Measurements from ENCODE around the gene RBMS2.

The RBMS2 gene

DNA sequence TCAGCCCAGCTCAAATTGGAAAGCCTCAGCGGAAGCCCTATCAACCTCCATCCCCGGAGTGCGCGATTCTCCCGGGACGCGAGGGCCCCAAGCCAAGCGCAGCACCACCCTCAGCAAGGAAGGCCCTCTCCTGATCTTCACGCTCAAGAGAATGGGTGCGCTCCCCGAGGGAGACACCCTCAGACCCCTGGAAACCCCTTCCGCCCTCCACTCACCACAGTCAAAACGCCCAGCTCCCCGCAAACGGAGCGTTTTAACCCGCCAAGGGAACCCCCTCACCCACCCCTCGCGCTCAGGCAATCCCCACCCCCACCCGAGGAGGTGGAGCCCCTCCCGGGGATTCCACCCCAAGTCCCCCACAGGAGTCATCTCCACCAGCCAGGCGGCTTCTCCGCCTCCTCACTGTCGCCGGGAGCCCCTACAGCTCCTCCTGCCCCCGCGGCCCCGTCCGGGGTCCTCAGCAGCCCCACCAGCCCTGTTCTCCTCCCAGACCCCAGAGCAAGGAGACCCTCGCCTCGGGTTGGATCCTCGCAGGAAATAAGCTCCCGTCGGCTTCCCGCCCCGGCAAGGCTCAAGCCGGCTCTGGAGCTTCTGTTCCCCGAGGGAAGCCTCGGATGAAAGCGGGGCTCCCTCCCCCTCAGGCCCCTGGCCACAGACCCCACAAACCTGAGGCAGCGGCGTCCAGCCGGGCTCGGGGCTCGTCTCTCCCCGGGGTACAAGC lies 108.0 kb downstream of the RBMS2 start:
- DNase-seq (ENCODE audit: low spot score) (no peak), FAIRE-seq (no peak)

DNA sequence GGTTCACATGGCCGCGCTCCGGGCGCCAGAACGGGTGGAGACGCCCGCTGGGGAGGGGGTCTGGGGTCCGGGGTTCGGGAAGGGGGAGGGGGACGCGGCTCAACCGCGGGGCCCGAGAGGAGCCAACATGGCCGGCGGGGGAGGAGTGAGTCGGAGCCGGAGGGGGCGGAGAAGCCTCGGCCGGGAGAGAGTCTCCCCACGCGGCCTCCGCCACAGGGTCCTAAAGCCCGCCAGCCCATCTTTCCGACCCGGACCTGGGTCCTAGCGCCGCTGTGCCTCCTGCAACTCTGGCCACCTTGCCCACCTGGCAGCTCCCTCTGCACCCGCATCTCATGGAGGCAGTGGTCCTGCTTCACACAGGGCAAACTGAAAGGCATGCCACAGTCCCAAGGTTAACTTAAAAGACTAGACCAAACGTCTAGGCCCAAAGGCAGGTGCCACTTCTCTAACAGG lies 108.6 kb downstream of the RBMS2 start, which contains the start of gene BAZ2A:
BAZ2A (minus strand) TSS at position 147 of the 453 bp plus-strand sequence. CDS start 12,796 bp downstream, outside the sequence.
- DNase-seq (ENCODE audit: low spot score) (peak; percentile 44), FAIRE-seq (no peak)

DNA sequence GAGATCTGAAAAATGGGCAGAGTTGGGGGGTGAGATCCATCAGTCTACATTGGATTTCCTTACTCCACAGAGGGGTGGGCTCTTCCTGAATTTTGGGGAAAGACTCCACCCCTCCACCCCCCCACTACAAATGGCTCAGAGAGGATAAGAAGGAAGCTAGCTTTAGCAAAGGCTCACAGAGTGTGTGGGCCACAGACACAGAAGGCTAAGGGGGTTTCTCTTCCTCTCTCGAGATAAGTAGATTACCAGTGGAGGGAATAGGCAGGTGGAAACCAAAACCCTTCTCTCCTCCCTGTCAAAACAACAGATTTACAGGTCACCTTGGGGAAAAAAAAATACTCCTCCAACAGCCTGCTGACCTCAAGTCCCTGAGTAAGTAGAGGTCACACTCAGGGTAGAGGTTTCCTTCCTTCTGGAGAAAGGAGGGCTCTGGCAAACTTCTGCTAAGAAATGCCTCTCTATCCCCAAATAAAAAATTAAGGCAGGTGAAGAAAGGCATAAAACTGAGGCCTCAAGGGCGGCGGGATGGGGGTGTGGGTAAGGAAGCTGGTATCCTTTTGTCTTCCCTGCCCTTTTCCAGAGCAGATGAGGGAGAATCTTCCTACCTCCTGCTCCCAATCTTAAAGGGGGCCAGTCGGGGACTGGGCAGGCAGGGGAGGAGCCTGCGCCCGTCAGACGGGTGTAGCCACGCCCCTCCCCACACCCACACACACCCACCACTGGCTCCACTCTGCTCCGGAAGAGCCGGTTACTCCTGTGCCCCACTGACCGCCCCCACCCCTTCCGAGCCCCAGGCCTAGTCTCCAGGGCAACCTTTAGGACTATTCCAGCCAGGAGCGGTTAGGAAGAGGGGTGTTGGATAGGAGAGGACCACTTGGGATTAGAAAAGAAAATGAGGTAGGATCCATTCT lies 110.4 kb downstream of the RBMS2 start:
- DNase-seq (ENCODE audit: low spot score) (no peak), FAIRE-seq (no peak)

DNA sequence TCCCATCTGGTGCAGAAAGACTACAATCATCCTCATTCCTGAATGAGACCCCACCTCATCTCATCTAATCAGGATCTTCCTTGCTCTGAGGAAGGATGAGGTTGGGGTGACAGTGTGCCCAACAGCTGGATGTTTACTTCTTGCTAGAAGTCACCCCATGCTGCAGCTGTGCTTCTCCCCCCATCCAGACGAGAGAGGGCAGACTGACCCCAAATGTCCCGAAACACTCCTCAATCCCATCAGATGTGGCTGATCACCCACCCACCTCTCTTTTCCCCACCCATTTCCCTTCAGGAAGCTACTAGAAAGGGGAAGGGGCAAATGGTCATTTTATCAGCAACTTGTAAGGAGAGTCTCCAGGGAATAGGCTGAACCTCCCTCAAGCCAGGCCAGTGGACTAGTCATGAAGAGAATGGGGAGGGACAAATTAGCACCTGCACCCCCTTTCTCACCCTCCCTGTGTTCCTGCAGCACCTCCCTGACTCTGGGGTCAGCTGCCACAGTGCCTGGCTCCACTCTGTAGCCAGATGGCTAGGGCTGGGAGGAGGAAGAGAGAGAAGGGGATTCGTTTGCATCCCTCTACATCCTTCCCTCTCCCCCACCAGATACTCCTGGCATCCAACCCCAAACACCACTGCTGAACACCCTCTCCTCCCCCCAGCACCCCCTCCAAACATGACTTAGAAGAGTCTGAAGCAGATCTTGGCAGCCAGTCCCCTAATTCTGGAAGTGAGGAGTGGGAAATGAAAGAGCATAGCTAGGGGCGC lies 111.3 kb downstream of the RBMS2 start:
- FAIRE-seq (no peak), DNase-seq (ENCODE audit: low spot score) (no peak)

DNA sequence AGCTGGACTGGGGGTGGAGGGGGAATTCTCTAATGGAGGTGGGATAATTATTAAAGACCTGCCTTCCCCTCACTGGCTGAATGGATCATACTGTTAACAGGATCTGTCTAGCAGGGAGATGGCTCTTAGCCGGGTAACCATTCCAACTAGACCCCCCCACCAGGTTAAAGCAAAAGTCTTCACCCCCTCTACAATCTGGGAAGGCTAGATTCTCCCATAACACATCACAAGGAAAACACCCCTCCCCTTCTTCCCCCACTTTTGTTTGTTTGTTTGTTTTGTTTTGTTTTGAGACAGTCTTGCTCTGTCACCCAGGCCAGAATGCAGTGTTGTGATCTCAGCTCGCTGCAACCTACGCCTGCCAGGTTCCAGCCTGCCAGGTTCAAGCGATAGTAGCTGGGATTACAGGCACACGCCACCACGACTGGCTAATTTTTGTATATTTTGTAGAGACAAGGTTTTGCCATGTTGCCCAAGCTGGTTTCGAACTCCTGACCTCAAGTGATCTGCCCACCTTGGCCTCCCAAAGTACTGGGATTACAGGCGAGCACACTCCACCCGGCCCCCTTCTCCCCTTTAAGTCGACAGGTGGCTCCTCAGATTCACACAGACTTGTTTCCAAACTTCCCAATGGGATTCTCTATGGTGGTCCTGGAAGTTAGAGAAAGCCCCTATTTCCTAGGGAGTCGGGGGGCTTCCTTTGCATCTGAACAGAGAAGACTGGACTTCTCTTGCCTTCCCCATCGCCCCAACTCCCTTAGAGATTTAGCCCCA lies 112.0 kb downstream of the RBMS2 start:
- DNase-seq (ENCODE audit: low spot score) (no peak), FAIRE-seq (no peak)

DNA sequence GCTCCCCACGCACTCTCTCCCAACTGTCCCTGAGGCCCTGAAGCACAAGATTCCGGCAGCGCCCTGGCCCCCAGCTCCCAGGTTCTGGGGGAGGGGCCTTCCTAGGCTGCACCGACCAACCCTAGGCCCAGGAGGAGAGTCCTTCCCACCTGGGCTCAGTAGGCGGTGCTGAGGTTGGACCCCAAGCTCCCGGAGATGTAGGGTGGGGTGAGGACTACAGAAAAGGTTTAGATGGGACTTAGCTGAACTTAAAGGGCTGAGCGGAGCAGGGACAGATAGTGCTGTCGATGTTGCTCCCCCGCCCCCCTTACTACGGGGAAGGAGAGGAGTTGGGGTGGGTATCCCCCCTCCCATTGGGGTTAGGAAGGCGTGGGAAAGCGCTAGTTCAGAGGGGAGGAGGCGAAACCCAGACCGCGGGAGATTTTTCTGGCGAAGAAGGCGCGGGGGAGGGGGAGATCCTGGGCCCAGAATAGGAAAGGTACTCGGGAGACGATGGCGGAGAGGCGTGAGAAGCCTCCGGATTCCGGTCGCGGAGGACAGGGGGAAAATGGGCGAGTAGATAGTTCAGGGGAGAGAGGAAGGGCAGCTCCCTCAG lies 112.7 kb downstream of the RBMS2 start:
- FAIRE-seq (no peak), DNase-seq (ENCODE audit: low spot score) (no peak)

DNA sequence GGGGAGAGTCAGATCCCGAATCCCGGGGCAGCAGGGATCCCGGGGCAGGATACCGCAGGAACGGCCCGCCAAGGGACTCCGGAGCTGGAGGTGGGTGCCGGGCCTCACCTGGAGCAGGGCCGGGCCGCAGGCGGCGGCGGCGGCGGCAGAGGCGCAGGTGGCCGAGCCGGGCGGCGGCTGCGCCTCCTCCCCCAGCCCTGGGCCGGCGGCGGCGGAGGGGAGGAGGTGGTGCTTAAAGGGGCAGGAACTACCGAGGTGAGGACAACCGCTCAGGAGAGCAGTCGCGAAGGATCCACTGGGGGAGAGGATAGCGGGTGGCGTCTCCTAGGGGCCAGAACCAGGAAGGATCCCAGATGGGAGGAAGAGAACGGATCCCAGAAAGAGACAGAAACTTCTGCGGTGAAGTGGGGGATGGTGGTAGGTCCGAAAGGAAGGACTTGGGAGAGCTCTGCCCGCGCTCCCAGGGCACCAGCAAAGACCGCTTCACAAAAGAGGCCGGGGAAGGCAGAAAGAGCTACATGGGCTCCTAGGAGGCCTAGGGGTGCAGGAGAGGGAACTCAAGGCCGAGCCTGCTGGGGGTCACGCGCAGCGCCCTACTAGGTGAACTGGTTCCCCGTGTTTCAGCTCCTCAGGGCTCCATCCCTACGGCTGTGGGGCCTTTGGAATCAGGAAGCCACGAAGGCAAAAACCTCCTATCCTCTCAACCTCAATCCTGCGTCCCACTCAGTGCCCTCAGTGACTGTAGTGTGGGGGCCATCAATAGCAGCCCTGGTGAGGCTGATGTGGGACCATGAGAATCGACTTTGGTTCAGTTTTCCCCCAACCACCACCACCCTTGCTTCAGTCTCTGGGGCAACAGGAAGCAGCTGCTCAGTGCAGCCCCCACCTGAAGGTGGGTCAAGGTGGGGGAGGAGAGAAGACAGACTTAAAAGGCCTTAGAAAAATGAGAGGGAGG lies 113.5 kb downstream of the RBMS2 start:
- DNase-seq (ENCODE audit: low spot score): peak; percentile 84
- no peak for FAIRE-seq

DNA sequence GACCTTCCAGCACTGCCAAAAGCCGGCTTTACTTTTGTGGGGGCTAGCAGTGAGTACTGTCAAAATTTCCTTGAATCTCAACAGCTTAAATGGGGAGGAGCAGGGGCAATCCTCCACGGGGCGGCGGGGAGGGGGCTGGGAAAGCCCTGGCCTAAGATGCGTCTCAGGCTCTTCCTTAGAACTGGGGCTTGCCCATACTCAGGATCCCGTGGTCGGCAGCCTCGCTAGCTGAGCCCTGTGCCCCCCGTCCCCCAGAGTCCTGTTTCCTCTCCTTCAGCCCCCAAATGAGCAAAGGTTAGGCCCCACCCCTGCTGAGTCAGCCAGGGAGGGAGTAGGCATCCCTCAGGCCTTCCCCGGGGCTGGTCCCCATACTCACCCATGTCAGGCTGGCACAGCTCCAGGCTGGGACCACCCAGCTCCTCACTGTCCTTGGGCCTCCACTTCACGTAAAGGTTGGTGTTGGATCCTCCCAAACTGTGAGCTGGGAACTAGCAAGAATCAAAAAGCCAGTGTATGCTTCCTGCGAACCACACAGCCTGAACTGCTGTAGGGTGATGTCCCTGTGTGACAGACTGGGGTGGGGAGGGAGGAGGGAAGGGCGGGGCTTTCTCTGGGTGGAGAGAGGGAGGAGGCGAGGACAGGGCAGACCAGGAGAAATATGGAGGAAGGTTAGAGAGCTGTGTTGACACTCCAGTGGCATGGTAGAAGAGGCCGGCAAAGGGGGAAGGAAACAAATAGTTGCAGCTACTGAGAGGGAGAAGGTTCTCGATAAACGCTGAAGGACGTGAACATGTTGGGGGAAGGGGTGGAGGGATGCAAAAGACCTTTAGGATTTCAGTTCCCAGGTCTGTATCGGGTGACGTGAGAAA lies 114.4 kb downstream of the RBMS2 start:
- DNase-seq (ENCODE audit: low spot score) (peak; percentile 66), FAIRE-seq (no peak)

DNA sequence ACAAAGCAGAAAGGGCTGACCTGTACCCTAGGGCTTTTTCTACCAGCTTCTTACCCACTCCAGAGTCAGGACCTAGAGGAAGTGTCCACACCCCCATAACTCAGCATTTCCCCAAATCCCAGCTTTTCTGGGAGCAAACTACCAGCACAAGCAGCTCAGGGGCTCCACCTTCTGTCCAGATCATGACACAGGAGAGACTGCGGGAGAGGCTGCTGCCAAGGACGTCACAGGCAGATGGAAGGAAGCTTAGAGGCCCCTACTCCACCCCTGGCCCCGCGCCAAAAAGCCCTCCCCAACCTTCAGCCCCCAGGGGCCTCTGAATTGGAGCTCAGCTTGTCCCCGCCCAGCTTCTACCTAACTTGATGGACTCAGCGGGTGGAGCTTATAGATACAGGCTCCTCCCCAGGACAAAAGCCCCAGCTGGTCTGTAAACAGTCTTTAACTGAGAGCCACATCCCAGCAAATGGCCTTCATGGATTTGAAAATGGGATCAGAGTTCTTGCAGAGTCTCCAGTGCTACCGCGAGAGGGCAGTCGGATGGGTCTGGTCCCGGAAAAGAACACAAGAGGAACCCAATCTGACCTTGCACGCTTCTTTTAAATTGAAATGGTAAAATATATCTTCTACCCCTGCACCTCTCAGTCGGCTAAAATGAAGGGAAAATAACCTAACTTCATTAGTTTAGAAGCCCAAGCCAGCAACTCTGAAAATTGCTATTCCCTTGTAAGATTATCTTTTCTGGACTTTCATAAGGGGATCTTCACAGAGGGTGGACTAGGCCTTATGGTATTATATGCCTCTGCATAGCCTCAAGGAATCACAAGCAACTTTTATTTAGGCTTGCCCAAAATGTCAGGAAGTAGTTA lies 115.3 kb downstream of the RBMS2 start:
- DNase-seq (ENCODE audit: low spot score) (peak; percentile 95), FAIRE-seq (peak; percentile 72)

DNA sequence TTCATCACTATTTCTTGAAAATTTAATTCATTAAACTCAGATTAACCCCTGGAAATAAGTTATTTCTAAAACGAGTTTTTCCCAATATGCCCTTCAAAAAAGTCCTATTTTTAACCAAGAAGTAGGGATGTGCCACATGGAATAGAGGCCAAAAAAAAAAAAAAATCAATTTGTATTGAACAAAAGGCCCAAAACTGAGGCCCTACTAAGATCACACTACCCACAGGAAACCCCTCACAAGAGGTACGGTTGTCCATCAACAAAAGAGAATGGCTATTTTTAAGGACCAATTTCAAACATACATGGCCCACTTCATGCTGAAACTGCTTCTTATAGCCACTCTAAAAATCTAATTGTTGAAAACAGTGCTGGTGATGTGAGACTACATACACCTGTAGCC lies 116.0 kb downstream of the RBMS2 start:
- no peak for FAIRE-seq
- DNase-seq (ENCODE audit: low spot score): no peak

DNA sequence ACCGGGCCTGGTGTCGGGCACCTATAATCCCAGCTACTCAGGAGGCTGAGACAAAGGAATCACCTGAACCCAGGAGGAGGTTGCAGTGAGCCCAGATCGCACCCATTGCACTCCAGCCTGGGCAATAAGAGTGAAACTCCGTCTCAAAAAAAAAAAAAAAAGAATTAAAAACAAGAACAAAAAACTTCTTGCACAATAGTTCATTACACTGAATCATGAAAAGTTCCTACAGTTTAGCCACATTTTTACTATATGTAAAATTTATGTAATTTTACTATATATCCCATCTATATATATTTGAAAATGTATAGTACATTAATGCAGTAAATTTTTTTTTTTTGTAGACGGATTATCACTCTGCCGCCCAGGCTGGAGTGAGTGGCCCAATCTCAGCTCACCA lies 119.6 kb downstream of the RBMS2 start:
- FAIRE-seq (no peak), DNase-seq (ENCODE audit: low spot score) (no peak)

DNA sequence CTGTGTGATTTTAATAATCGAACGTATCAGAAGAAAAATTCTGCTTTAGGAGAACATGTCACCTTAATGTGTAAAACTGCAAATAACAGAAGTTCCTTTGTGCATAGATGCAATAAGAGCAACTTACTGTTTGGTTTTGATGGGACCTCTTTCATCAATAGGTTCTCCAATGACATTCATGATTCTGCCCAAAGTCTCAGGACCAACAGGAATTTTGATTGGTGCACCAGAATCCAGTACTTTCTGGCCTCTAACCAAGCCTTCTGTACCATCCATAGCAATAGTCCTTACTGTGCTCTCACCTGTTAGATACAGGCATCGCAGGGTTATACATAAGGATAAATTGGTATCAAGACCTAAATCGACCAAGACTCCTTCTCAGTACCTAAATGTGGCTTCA lies 123.0 kb downstream of the RBMS2 start:
- DNase-seq (ENCODE audit: low spot score) (no peak), FAIRE-seq (no peak)

DNA sequence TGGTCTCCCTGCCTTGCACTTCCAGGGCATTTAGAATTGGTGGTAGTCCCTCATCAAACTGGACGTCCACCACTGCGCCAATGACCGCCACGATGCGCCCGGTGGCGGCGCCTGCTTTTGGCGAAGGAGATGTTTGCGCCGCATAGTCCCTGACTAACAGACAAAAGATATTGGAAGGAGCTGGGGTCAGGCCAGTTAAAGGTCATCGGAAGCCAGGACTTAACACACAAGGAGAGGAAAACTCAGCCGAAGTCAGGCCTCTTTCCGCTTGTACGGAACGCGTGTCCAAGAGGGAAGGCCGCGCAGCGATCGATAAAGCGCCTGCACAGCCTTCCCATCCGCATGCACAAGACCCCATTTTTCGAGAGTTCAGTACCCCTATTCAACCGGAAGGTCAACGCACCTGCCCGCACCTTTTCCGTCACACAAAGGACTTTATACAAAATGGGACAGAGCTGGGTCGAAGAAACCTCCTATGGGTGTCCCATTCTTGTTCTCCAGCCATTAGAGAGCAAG lies 123.6 kb downstream of the RBMS2 start:
- FAIRE-seq: no peak

More for the DNA sequence above, 123.6 kb downstream of the RBMS2 start:
- DNase-seq (ENCODE audit: low spot score): no peak

Data from RCC 7860 (cell line).